CD14-positive monocyte (primary cell): ENCODE data around the gene TSHZ2. TPM values are rescaled to one million over a fixed set of nuclear protein-coding genes. Genes with fewer than 3 reads are reported as not detected.

Source experiments
- DNase-seq, 3 donors: peaks; one replicate each; pipeline ENCODE4 v3.0.0-alpha.2; 2011 to 2022
- H2AFZ ChIP-seq: 2 replicates; pipeline ENCODE4 v1.6.0; 2012; ENCODE audit warnings: mild to moderate bottlenecking, low read depth, low read length, inconsistent platforms; ENCODE audit not compliant: insufficient read depth, poor library complexity, severe bottlenecking
- H3K27ac ChIP-seq, 2 donors: 1 replicate in 1 of 2; 2 replicates in 1 of 2; pipeline ENCODE4 v1.5.1; 2012 to 2013; ENCODE audit warnings: low read length in 2 of 2, control low read depth in 1 of 2, inconsistent platforms in 1 of 2, low read depth in 1 of 2, mild to moderate bottlenecking in 1 of 2
- H3K27me3 ChIP-seq, 2 donors: one replicate each; pipeline versions ENCODE4 v1.6.0 to v1.6.1; 2011 to 2013; ENCODE audit warnings: low read length in 2 of 2; ENCODE audit not compliant: control insufficient read depth in 2 of 2, insufficient read depth in 2 of 2
- H3K36me3 ChIP-seq, 2 donors: replicated peaks in 1 of 2; 1 replicate in 1 of 2; 2 replicates in 1 of 2; pipeline versions ENCODE4 v1.5.1 to v1.6.1; 2012 to 2013; ENCODE audit warnings: low read length in 2 of 2, control low read depth in 1 of 2, inconsistent platforms in 1 of 2, mild to moderate bottlenecking in 1 of 2; ENCODE audit not compliant: insufficient read depth in 2 of 2, control insufficient read depth in 1 of 2
- H3K4me1 ChIP-seq, 2 donors: 1 replicate in 1 of 2; 2 replicates in 1 of 2; pipeline versions ENCODE4 v1.5.1 to v1.6.1; 2012 to 2013; ENCODE audit warnings: low read length in 2 of 2, control low read depth in 1 of 2, inconsistent platforms in 1 of 2, mild to moderate bottlenecking in 1 of 2, moderate library complexity in 1 of 2; ENCODE audit not compliant: insufficient read depth in 2 of 2, control insufficient read depth in 1 of 2
- H3K4me2 ChIP-seq: replicated peaks from 2 replicates; pipeline ENCODE3; 2012; ENCODE audit warnings: low read length, moderate library complexity, mild to moderate bottlenecking; ENCODE audit not compliant: poor library complexity, severe bottlenecking; ENCODE audit errors: extremely low read depth
- H3K4me3 ChIP-seq, 3 experiments: fragments of 200-600 bp in 1 of 3; sonication (generic) in 1 of 3; replicated peaks in 1 of 3; 1 replicate in 2 of 3; 2 replicates in 1 of 3; pipeline ENCODE4 v1.5.1; 2011 to 2013; ENCODE audit warnings: low read length in 3 of 3, mild to moderate bottlenecking in 3 of 3, control low read depth in 2 of 3, low read depth in 2 of 3, inconsistent platforms in 1 of 3, moderate library complexity in 1 of 3
- H3K79me2 ChIP-seq: 2 replicates; pipeline ENCODE4 v1.6.0; 2012; ENCODE audit warnings: mild to moderate bottlenecking, control low read depth, inconsistent platforms, low read length, moderate library complexity; ENCODE audit not compliant: insufficient read depth
- H3K9ac ChIP-seq: 2 replicates; pipeline ENCODE4 v1.6.0; 2017; ENCODE audit warnings: low read length, mild to moderate bottlenecking; ENCODE audit not compliant: insufficient read depth, poor library complexity, severe bottlenecking
- H3K9me3 ChIP-seq, 2 donors: replicated peaks in 1 of 2; 1 replicate in 1 of 2; 2 replicates in 1 of 2; pipeline versions ENCODE4 v1.5.1 to v1.6.1; 2012 to 2013; ENCODE audit warnings: low read length in 2 of 2, control low read depth in 1 of 2; ENCODE audit not compliant: control insufficient read depth in 1 of 2, insufficient read depth in 1 of 2
- H4K20me1 ChIP-seq: 2 replicates; pipeline ENCODE4 v1.6.0; 2012; ENCODE audit warnings: mild to moderate bottlenecking, low read length, control low read depth, moderate library complexity; ENCODE audit not compliant: insufficient read depth
- H3K27ac Mint-ChIP-seq, 7 donors: one replicate each; pipeline ENCODE4 v1.8.0; 2020; ENCODE audit warnings: mild to moderate bottlenecking in 7 of 7, mixed read lengths in 7 of 7, moderate library complexity in 6 of 7, inconsistent platforms in 2 of 7
- H3K27me3 Mint-ChIP-seq, 3 donors: one replicate each; pipeline ENCODE4 v1.8.0; 2021 to 2022; ENCODE audit warnings: low read depth in 3 of 3, mild to moderate bottlenecking in 3 of 3, mixed read lengths in 3 of 3, moderate library complexity in 3 of 3, inconsistent platforms in 1 of 3
- H3K36me3 Mint-ChIP-seq, 2 donors: one replicate each; pipeline ENCODE4 v1.8.0; 2020; ENCODE audit warnings: mixed read lengths in 2 of 2, inconsistent platforms in 1 of 2, mild to moderate bottlenecking in 1 of 2
- H3K4me1 Mint-ChIP-seq: one replicate; pipeline ENCODE4 v1.8.0; 2020; ENCODE audit warnings: mild to moderate bottlenecking, mixed read lengths
- H3K4me3 Mint-ChIP-seq, 2 donors: one replicate each; pipeline ENCODE4 v1.8.0; 2020; ENCODE audit warnings: mild to moderate bottlenecking in 2 of 2, mixed read lengths in 2 of 2, moderate library complexity in 1 of 2
- H3K9me3 Mint-ChIP-seq, 7 donors: one replicate each; pipeline ENCODE4 v1.8.0; 2020 to 2022; ENCODE audit warnings: mixed read lengths in 7 of 7, mild to moderate bottlenecking in 6 of 7, moderate library complexity in 6 of 7, inconsistent platforms in 2 of 7
- CTCF ChIP-seq: fragments of 200-600 bp; IDR thresholded peaks from one replicate; pipeline ENCODE4 v1.8.0; 2022; ENCODE audit warnings: antibody characterized with exemption, mild to moderate bottlenecking
- WGBS: methylation state at CpG from one replicate; pipeline ENCODE4 v1.1.5; 2013; ENCODE audit warnings: missing lambda C conversion rate; ENCODE audit not compliant: insufficient coverage; 5-methylcytosine and 5-hydroxymethylcytosine counted together
- intact Hi-C, 2 donors: fragments of 100-400 bp; cut with micrococcal nuclease; formaldehyde crosslinking; loops; one replicate each; pipeline versions ENCODE4 v1.15.0 to v1.15.1; 2023
- polyA plus RNA-seq, 3 donors: library from polyadenylated mRNA; depleted of rRNA in 1 of 3; unstranded in 2 of 3; stranded (reverse) in 1 of 3; fragments of 300-500 nt in 2 of 3; fragments of >200 nt in 1 of 3; fragmentation: Illumina TruSeq in 2 of 3; gene quantifications; 1 replicate in 2 of 3; 2 replicates in 1 of 3; pipeline ENCODE4 v1.2.3, GENCODE V29; 2012 to 2021

Gene TSHZ2
- polyA plus RNA-seq, 3 donors, result not detected

GRCh38 chr20:53148771-53149147, 176.6 kb downstream of the TSHZ2 start:
- Mint-ChIP-seq H3K36me3 (no peaks in the 10 kb centered on the region), H3K4me1 (no peaks in the 10 kb centered on the region), H3K9me3 (peaks cover 0 to 1% (median 0%) of the 10 kb centered on the region in 7 donors), H3K27me3 (peaks cover 0 to 5% (median 4%) of the 10 kb centered on the region in 3 donors), H3K4me3 (no peak overlapping the region), H3K27ac (no peak overlapping the region)
- H3K27me3 ChIP-seq, result no peaks in the 10 kb centered on the region
- H3K4me3 ChIP-seq, result no peak overlapping the region
- no peak overlapping the region for H3K27ac ChIP-seq
- H2AFZ ChIP-seq, result no peak overlapping the region
- no peaks in the 10 kb centered on the region for H3K79me2 ChIP-seq
- no peak for DNase-seq
- WGBS, result 80% methylated on average over 1 of the region's 3 CpGs
- intact Hi-C loops, result no loop called here
- no peaks in the 10 kb centered on the region for H4K20me1 ChIP-seq
- no peak overlapping the region for H3K4me2 ChIP-seq
- H3K9ac ChIP-seq, result no peak overlapping the region
- no peaks in the 10 kb centered on the region for H3K36me3 ChIP-seq
- no peaks in the 10 kb centered on the region for H3K9me3 ChIP-seq
- no peak for TF ChIP-seq CTCF
- no peaks in the 10 kb centered on the region for H3K4me1 ChIP-seq

DNA sequence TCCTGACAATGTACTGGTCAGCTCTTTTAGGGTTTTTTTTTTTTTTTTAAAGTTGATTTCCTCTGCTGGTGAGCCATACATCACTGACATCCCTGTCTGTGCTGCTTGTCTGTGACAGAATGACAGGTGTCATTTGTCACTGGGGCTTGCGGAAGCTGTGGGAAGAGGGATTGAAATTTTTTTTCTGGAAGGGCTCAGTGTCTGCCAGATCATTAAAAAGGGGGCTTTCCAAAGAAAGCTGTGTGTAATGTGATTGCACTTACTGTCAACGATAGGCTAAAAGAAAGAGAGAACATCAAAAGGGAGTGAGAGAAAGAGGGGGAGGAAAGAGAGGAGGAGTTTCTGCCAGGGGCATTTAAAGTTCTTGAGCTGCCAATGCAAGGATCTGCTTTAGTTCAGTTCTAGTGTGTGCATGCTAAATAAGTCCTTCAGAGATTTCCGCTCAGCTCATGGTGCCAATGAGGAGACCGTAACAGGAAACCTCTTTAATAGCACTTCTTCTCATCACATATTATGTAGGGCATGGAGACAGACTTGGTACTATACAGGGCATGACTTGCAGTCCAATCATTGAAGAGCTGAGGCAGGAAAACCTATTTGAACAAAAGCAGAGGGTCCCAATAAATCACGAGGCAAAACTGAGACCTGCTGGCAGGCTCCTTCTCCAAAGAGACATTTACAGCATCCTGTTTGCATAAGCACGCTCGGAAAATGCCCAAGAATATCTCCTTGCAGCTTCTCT, 177.2 kb downstream of the TSHZ2 start:
- Mint-ChIP-seq H3K9me3 (no peaks in the 10 kb centered on the region), H3K36me3 (no peaks in the 10 kb centered on the region), H3K4me1 (no peaks in the 10 kb centered on the region), H3K4me3 (no peak overlapping the region), H3K27ac (no peak overlapping the region), H3K27me3 (peaks cover 0 to 5% (median 4%) of the 10 kb centered on the region in 3 donors)
- H3K36me3 ChIP-seq, result no peaks in the 10 kb centered on the region
- H4K20me1 ChIP-seq, result no peaks in the 10 kb centered on the region
- H3K4me1 ChIP-seq, result no peaks in the 10 kb centered on the region
- intact Hi-C loops, result no loop called here
- no peak for TF ChIP-seq CTCF
- WGBS, result 41% methylated on average over 5 of the region's 7 CpGs
- no peaks in the 10 kb centered on the region for H3K9me3 ChIP-seq
- H3K4me2 ChIP-seq, result no peak overlapping the region
- H3K27ac ChIP-seq, result no peak overlapping the region
- no peaks in the 10 kb centered on the region for H3K79me2 ChIP-seq
- DNase-seq, result no peak
- no peak overlapping the region for H3K9ac ChIP-seq
- H3K27me3 ChIP-seq, result no peaks in the 10 kb centered on the region
- H2AFZ ChIP-seq, result no peak overlapping the region
- no peak overlapping the region for H3K4me3 ChIP-seq
